Stimulated activated CD8-positive, alpha-beta memory T cell treated with anti-CD3 and anti-CD28 coated beads, Interleukin-15, amount 100 ng/mL, for 48 hours (primary cell): ENCODE results near the gene PHRF1.

Source experiments
- DNase-seq, 2 donors: peaks; one replicate each; pipeline ENCODE4 v3.0.0-alpha.2; 2020; ENCODE audit warnings: low read depth in 2 of 2

The PHRF1 gene

GRCh38 chr11:656866-657265, 80.6 kb downstream of the PHRF1 start:
- DNase-seq: no peak

- no peak for DNase-seq
Measured at GRCh38 chr11:657691-658126, 81.4 kb downstream of the PHRF1 start.

- DNase-seq: no peak
Measured at GRCh38 chr11:659532-660085, 83.3 kb downstream of the PHRF1 start.

- no peak for DNase-seq
Measured at GRCh38 chr11:660281-660680, 84.0 kb downstream of the PHRF1 start.

GRCh38 chr11:660681-661444, 84.6 kb downstream of the PHRF1 start:
- DNase-seq: no peak
